HEK293T (cell line): Measurements from ENCODE around the gene NT5M.

Experiments
- CTCF ChIA-PET: fragments of 350-600 bp; formaldehyde crosslinking; extraction: SDS; loops from one replicate; lab custom pipeline; 2021; ENCODE audit warnings: antibody characterized with exemption, inconsistent platforms; lab: Yijun Ruan, JAX
- POLR2A ChIA-PET: fragments of 350-600 bp; formaldehyde crosslinking; extraction: SDS; loops from one replicate; lab custom pipeline; 2020; ENCODE audit warnings: antibody characterized with exemption, inconsistent platforms; lab: Yijun Ruan, JAX
- DNase-seq: peaks from one replicate; pipeline ENCODE4 v3.0.0; 2012; ENCODE audit warnings: mixed read lengths; ENCODE audit errors: extremely low spot score
- ARNT ChIP-seq: fragments of 450-650 bp; IDR thresholded peaks from 2 replicates; pipeline ENCODE4 v1.6.1; 2017; ENCODE audit warnings: mild to moderate bottlenecking
- BHLHE40 ChIP-seq: fragments of 450-650 bp; IDR thresholded peaks from 2 replicates; pipeline ENCODE4 v1.6.1; 2016; ENCODE audit warnings: mild to moderate bottlenecking, moderate library complexity, borderline replicate concordance
- CTBP1 ChIP-seq: fragments of 450-650 bp; IDR thresholded peaks from 2 replicates; pipeline ENCODE4 v1.6.1; 2016; ENCODE audit warnings: borderline replicate concordance
- ELF4 ChIP-seq: fragments of 450-650 bp; IDR thresholded peaks from 2 replicates; pipeline ENCODE4 v1.6.1; 2017; ENCODE audit warnings: antibody characterized with exemption
- FOXA1 ChIP-seq: fragments of 450-650 bp; IDR thresholded peaks from 2 replicates; pipeline ENCODE4 v1.6.1; 2016; ENCODE audit warnings: mild to moderate bottlenecking
- FOXK2 ChIP-seq: fragments of 450-650 bp; IDR thresholded peaks from 2 replicates; pipeline ENCODE4 v1.6.1; 2016; ENCODE audit warnings: mild to moderate bottlenecking
- FOXM1 ChIP-seq: fragments of 450-650 bp; IDR thresholded peaks from 2 replicates; pipeline ENCODE4 v1.6.1; 2017; ENCODE audit warnings: mild to moderate bottlenecking, borderline replicate concordance
- HDGF ChIP-seq: fragments of 450-650 bp; IDR thresholded peaks from 2 replicates; pipeline ENCODE4 v1.6.1; 2017; ENCODE audit warnings: antibody characterized with exemption, borderline replicate concordance
- L3MBTL2 ChIP-seq: fragments of 450-650 bp; conservative IDR thresholded peaks from 2 replicates; pipeline ENCODE4 v1.6.1; 2016; ENCODE audit warnings: mild to moderate bottlenecking
- LEF1 ChIP-seq: fragments of 450-650 bp; IDR thresholded peaks from 2 replicates; pipeline ENCODE4 v1.6.1; 2017; ENCODE audit warnings: mild to moderate bottlenecking, borderline replicate concordance
- NFRKB ChIP-seq: fragments of 450-650 bp; IDR thresholded peaks from 2 replicates; pipeline ENCODE4 v1.6.1; 2016; ENCODE audit warnings: mild to moderate bottlenecking, moderate library complexity
- PKNOX1 ChIP-seq: fragments of 450-650 bp; IDR thresholded peaks from 2 replicates; pipeline ENCODE4 v1.6.1; 2016
- SP1 ChIP-seq: fragments of 450-650 bp; IDR thresholded peaks from 2 replicates; pipeline ENCODE4 v1.6.1; 2017
- SUZ12 ChIP-seq: fragments of 450-650 bp; IDR thresholded peaks from 2 replicates; pipeline ENCODE4 v1.6.1; 2016; ENCODE audit warnings: mild to moderate bottlenecking
- TARDBP ChIP-seq: fragments of 450-650 bp; IDR thresholded peaks from 2 replicates; pipeline ENCODE4 v1.6.1; 2016
- ZNF384 ChIP-seq: fragments of 450-650 bp; IDR thresholded peaks from 2 replicates; pipeline ENCODE4 v1.6.1; 2016

The NT5M gene

DNA sequence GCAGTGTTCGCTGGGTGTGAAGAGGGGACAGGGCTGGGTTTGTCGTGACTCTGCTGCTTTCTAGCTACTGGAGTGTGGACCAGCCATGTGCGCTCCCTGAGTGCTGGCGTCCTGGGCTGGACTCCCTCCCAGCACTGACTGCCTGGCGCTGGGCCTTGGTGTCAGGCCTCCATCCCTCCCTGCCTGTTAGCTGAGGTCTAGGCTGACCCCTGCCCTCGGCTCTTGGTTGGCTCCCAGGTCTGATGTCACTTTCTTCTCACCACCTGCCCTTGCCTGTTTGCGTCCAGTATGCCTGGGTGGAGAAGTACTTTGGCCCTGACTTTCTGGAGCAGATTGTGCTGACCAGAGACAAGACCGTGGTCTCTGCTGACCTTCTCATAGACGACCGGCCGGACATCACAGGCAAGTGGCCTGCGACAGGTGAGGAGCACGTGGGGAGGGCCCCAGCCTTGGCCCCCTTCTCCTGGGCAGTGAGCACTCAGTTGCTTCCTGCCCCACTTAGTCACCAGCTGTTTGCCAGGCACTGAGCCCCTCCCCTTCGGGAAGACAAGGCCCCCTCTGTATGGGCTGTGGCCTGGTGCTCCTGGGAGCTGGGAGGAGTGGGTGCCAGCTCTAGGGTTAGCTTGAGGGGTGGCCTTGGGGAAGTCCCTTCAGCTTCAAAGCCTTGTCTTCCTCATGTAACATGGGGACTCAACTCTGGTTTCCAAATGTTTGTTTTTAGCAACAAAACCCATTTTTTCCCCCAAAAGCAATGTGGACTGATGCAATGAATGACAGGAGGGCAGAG lies 41.5 kb downstream of the NT5M start:
- ChIA-PET POLR2A (no interaction called here), CTCF (interaction anchor here (0.5 kb wide), 1 partner anchor 53 kb away, joined by 3 read pairs; no protein-coding TSS in a partner anchor)
- DNase-seq = no peak
- TF ChIP-seq ELF4 (no peak), NFRKB (no peak), PKNOX1 (no peak)

- TF ChIP-seq TARDBP = no peak
- TF ChIP-seq SUZ12 = no peak
- no peak for TF ChIP-seq LEF1
- no peak for TF ChIP-seq ELF4
- no peak for TF ChIP-seq BHLHE40
- no peak for TF ChIP-seq ARNT
- no peak for TF ChIP-seq FOXA1
- no peak for TF ChIP-seq HDGF
- no peak for TF ChIP-seq PKNOX1
- TF ChIP-seq FOXK2 = no peak
- no peak for TF ChIP-seq CTBP1
- TF ChIP-seq SP1 = no peak
- no peak for TF ChIP-seq FOXM1
- DNase-seq = no peak
- ChIA-PET CTCF (no interaction called here), POLR2A (no interaction called here)
Observed at GRCh38 chr17:17345294-17345597, 42.1 kb downstream of the NT5M start.

DNA sequence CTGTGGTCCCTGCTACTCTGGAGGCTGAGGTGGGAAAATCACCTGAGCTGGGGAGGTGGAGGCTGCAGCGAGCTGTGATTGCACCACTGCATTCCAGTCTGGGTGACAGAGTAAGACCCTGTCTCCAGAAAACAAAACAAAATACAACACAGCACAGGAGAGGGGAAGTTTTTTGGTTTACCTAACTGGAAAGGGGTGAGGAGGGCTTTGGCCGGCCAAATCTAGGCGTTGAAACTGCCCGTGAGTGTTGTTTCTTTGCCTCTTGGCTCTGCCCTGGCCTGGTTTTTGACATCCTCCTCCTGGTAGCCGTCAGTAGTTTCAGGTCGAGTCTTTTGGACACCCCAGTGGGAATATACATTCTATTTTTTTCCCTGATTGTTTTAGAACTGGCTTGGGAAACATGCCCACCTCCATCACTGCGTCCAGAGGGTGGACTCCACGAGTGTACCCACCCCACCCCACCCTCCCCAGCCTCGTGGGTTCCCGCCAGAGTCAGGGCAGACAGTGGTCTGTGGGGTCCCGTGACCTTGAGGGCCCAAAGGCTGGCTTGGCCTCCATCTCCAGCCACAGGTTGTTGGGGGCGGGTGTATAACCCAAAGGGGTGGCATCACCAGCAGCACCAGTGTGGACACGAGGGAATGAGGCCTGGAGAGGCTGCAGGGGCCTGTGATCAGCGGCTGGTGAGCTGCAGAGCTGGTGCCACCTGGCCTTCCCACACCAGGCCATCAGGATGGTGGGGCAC lies 42.7 kb downstream of the NT5M start:
- DNase-seq = no peak
- ChIA-PET POLR2A (no interaction called here), CTCF (no interaction called here)
- TF ChIP-seq NFRKB (no peak), FOXA1 (no peak), LEF1 (no peak), ARNT (no peak), FOXM1 (no peak), TARDBP (no peak), BHLHE40 (no peak), ELF4 (no peak), CTBP1 (no peak), PKNOX1 (no peak), SUZ12 (no peak), ZNF384 (no peak), FOXK2 (no peak), L3MBTL2 (no peak)

GRCh38 chr17:17346428-17347233 lies 43.5 kb downstream of the NT5M start:
- DNase-seq = no peak
- CTCF ChIA-PET = no interaction called here
- POLR2A ChIA-PET = no interaction called here

DNA sequence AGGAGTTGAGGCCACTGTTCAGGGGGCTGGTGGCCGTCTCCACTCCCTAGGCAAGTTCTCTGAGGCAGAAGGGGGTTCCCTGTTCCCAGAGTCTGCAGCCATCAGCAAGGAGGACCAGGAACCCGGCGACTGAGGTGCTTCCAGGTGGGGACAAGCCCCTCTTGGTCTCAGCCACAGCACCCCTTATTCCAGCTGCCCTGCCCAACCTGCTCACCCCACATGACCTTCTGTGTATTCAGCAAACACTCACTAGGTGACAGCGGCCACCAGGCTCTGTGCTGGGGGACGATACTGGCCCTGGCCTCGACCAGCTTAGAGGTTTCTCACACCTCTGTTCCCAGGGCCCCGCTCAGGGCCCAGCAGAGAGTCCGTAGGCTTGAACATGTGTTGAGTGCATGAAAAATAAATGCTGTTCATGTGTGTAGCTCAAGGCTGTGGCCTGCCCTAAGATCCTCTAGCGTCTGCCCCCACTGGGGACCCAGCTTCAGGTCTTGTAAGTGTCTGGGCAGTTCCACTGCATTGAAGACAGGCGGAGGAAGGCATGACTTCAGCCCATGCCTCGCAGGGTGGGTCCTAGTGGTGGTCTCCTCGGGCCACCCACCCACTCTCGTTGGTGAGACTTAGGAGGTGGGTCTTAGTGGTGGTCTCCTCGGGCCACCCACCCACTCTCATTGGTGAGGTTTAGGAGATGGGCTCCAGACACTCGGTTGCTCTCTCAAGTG lies 44.2 kb downstream of the NT5M start:
- TF ChIP-seq CTBP1 (no peak), NFRKB (no peak), ZNF384 (no peak), ARNT (no peak)
- CTCF ChIA-PET = interaction anchor here (0.6 kb wide), 1 partner anchor 55 kb away, joined by 3 read pairs; no protein-coding TSS in a partner anchor
- POLR2A ChIA-PET = interaction anchor here (1.2 kb wide), 1 partner anchor 66 kb away, joined by 4 read pairs; the partner anchor contains the start of gene COPS3
- DNase-seq = no peak

More at GRCh38 chr17:17346428-17347233, 43.5 kb downstream of the NT5M start:
- TF ChIP-seq HDGF = no peak
- no peak for TF ChIP-seq CTBP1
- TF ChIP-seq FOXK2 = no peak
- TF ChIP-seq ZNF384 = no peak
- TF ChIP-seq SP1 = no peak
- TF ChIP-seq L3MBTL2 = no peak
- no peak for TF ChIP-seq SUZ12
- TF ChIP-seq ARNT = no peak
- no peak for TF ChIP-seq NFRKB
- no peak for TF ChIP-seq LEF1
- no peak for TF ChIP-seq FOXM1
- no peak for TF ChIP-seq BHLHE40
